WERI-Rb-1 (cell line): ENCODE measurements around the gene ATXN1.

ENCODE experiments used
- DNase-seq: peaks from one replicate; pipeline ENCODE4 v3.0.0-alpha.2; 2020
- H3K27ac ChIP-seq: fragments of 250-450 bp; sonication (Bioruptor Pico); 2 replicates; pipeline ENCODE4 v1.5.1; 2020; ENCODE audit warnings: mild to moderate bottlenecking, moderate library complexity
- H3K27me3 ChIP-seq: fragments of 250-450 bp; sonication (Bioruptor Pico); 2 replicates; pipeline ENCODE4 v1.5.1; 2021; ENCODE audit warnings: mild to moderate bottlenecking, low read depth, moderate library complexity; ENCODE audit not compliant: insufficient read depth, severe bottlenecking
- H3K36me3 ChIP-seq: fragments of 250-450 bp; sonication (Bioruptor Pico); 2 replicates; pipeline ENCODE4 v1.5.1; 2020; ENCODE audit warnings: mild to moderate bottlenecking, moderate library complexity
- H3K4me3 ChIP-seq: 2 replicates; pipeline ENCODE4 v1.5.1; 2011; ENCODE audit warnings: low read depth, mild to moderate bottlenecking, control low read depth, low read length
- H3K9me3 ChIP-seq: fragments of 250-450 bp; sonication (Bioruptor Pico); 2 replicates; pipeline ENCODE4 v1.5.1; 2021; ENCODE audit warnings: mild to moderate bottlenecking, moderate library complexity; ENCODE audit not compliant: severe bottlenecking
- CTCF ChIP-seq: IDR thresholded peaks from 2 replicates; pipeline ENCODE4 v1.5.1; 2011; ENCODE audit warnings: low read depth, mild to moderate bottlenecking, control low read depth, inconsistent platforms, low read length

Gene ATXN1

DNA sequence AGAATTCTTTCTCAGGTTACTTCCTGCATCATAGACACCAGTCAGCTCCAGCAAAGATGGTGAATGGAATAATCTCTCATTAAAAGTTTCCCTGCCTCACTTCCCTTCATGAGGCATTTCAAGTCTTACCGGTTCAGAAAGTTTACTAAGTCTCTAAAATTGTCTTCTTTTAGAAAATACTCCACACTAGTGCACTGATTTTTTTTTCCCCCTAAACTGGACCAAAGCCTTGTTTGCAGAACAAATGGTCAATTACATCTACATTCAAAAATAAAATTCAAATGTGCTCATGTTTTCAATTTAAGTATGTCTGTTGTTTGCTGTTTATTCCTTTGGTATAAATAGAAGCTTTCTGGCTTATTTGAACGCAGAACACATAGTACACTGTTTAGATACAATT lies 411.7 kb downstream of the ATXN1 start:
- H3K4me3 ChIP-seq: no peak overlapping the region
- DNase-seq: no peak
- TF ChIP-seq CTCF: no peak
- no peaks in the 10 kb centered on the region for H3K36me3 ChIP-seq
- H3K27ac ChIP-seq: no peak overlapping the region
- H3K9me3 ChIP-seq: no peaks in the 10 kb centered on the region
- no peaks in the 10 kb centered on the region for H3K27me3 ChIP-seq

GRCh38 chr6:16346831-16347230 lies 414.4 kb downstream of the ATXN1 start:
- H3K9me3 ChIP-seq: no peaks in the 10 kb centered on the region
- no peak overlapping the region for H3K27ac ChIP-seq
- no peaks in the 10 kb centered on the region for H3K27me3 ChIP-seq
- H3K4me3 ChIP-seq: no peak overlapping the region
- no peaks in the 10 kb centered on the region for H3K36me3 ChIP-seq
- no peak for TF ChIP-seq CTCF
- no peak for DNase-seq

DNA sequence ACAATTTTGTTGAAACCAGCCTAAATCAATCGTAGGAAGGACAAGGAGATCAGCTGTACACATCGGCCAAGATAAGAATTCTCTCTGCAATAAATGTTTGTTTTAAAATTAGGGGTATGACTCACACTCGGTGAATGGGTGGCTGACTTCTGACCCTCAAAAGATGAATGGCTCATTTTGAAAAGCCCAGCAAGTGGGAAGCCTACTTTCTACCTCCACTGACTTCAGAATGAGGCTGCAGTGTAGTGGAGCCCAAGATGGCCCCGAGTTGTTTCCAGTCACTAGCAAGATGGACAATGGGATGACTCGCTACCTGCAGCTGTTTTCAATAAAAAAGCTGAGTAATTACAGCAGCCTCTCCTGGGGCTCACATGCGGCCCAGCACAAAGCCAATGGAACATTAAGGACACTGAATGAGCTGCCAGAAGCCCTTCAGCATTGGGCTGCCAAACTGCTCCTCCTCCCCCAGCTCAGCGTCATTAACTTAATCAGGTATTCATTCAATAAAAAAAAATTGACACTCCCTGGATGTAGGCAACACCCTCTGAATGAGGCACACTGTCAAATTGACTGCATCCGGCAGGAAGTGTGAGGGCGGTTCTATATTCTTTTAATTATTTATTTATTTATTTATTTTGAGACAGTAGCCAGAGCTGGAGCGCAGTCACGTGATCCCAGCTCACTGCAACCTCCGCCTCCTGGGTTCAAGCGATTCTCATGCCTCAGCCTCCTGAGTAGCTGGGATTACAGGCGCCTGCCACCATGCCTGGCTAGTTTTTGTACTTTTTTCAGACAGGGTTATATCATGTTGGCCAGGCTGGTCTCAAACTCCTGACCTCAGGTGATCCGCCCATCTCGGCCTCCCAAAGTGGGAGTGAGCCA lies 415.6 kb downstream of the ATXN1 start:
- no peak for DNase-seq

GRCh38 chr6:16344756-16345155 lies 416.5 kb downstream of the ATXN1 start:
- no peak for DNase-seq
- Histone ChIP-seq H3K27ac (no peak overlapping the region), H3K27me3 (no peaks in the 10 kb centered on the region), H3K9me3 (no peaks in the 10 kb centered on the region), H3K4me3 (no peak overlapping the region), H3K36me3 (no peaks in the 10 kb centered on the region)
- no peak for TF ChIP-seq CTCF

More for the DNA sequence above, 415.6 kb downstream of the ATXN1 start:
- Histone ChIP-seq H3K9me3 (no peaks in the 10 kb centered on the region), H3K27ac (no peak overlapping the region), H3K36me3 (no peaks in the 10 kb centered on the region), H3K4me3 (no peak overlapping the region), H3K27me3 (no peaks in the 10 kb centered on the region)
- TF ChIP-seq CTCF: no peak

DNA sequence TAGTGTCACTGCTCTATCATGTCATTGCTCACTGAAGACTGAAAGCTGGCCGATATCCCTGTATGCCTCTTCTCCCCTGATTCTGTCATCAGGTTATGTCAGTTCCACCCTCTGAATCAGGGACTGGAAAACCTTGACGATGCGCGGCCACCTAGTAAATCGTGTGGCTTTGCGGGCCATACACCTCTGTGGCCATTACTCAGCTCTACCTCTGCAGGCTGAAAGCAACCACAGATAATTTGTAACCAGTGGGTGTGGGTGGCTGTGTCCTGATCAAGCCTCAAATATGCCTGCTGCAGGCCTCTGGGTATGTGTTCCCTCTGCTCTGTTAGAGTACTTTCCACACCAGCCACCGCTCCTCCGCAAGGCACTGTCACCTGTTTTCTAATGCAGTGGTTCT lies 417.7 kb downstream of the ATXN1 start:
- no peak for TF ChIP-seq CTCF
- DNase-seq: no peak

GRCh38 chr6:16339265-16339587 lies 422.0 kb downstream of the ATXN1 start:
- DNase-seq: no peak
- Histone ChIP-seq H3K4me3 (no peak overlapping the region), H3K27me3 (no peaks in the 10 kb centered on the region), H3K36me3 (no peaks in the 10 kb centered on the region), H3K9me3 (no peaks in the 10 kb centered on the region), H3K27ac (no peak overlapping the region)
- no peak for TF ChIP-seq CTCF

More for the DNA sequence above, 417.7 kb downstream of the ATXN1 start:
- H3K4me3 ChIP-seq: no peak overlapping the region
- H3K36me3 ChIP-seq: no peaks in the 10 kb centered on the region
- H3K9me3 ChIP-seq: no peaks in the 10 kb centered on the region
- no peak overlapping the region for H3K27ac ChIP-seq
- no peaks in the 10 kb centered on the region for H3K27me3 ChIP-seq
